ENCODE measurements around the gene FAR2. TPM values are rescaled to one million over a fixed set of nuclear protein-coding genes. Genes with fewer than 3 reads are reported as not detected.

The FAR2 gene
- total and polyA plus RNA-seq, 2 of the 13 experiments (the other 11 are each of a cell fraction or from before 2014, with no cell fraction given), result not detected

- H3K4me3 ChIP-seq (replicated peaks in 1 of 3; ENCODE audit: insufficient read depth in 1 of 3, low read depth in 2 of 3, low read length in 3 of 3), result no peak overlapping the region
- TF ChIP-seq LRRFIP1 (CRISPR knock-in tag; conservative IDR thresholded peaks at IDR 0.05) (no peak), AKNA (CRISPR knock-in tag; IDR thresholded peaks at IDR 0.05; ENCODE audit: borderline replicate concordance) (no peak), SP1 (IDR thresholded peaks at IDR 0.05) (no peak), SP1 (CRISPR knock-in tag; IDR thresholded peaks at IDR 0.05) (no peak), SP5 (CRISPR knock-in tag; IDR thresholded peaks at IDR 0.05; ENCODE audit: borderline replicate concordance, low read depth) (no peak)
These were observed 105.0 kb downstream of the FAR2 start for GRCh38 chr12:29253906-29254625.

More at GRCh38 chr12:29253906-29254625, 105.0 kb downstream of the FAR2 start:
- Histone ChIP-seq H3K9ac (ENCODE audit: insufficient read depth, low read depth, low read length) (no peak overlapping the region), H3K9me3 (ENCODE audit: low read length) (no peaks in the 10 kb centered on the region), H3K27me3 (ENCODE audit: control insufficient read depth in 1 of 2, insufficient read depth in 2 of 2, low read length in 2 of 2) (no peaks in the 10 kb centered on the region), H4K20me1 (ENCODE audit: insufficient read depth, low read length) (no peaks in the 10 kb centered on the region), H3K79me2 (ENCODE audit: insufficient read depth, low read length) (no peaks in the 10 kb centered on the region), H3K36me3 (replicated peaks in 1 of 2; ENCODE audit: control insufficient read depth in 1 of 2, insufficient read depth in 2 of 2, low read length in 2 of 2) (no peaks in the 10 kb centered on the region), H2AFZ (ENCODE audit: low read length) (no peak overlapping the region), H3K27ac (ENCODE audit: extremely low read length, insufficient read depth, low read length) (no peak overlapping the region), H3K4me1 (ENCODE audit: insufficient read depth, low read length) (no peaks in the 10 kb centered on the region), H3K4me2 (ENCODE audit: low read depth, low read length) (no peak overlapping the region)
- ChIA-PET POLR2A (no interaction called here), CTCF (ENCODE audit: low intra/inter-chr PET ratio, low total read pairs) (no interaction called here)
- in situ Hi-C loops (cut with HindIII; ENCODE audit: extremely low pct_ligation_motif_present, low pct_unique_long_range_greater_than_20kb), result no loop called here
- DNase-seq (ENCODE audit: low spot score) (no peak), FAIRE-seq (no peak), ATAC-seq (no peak)
- intact Hi-C loops (cut with micrococcal nuclease; ENCODE audit: unreplicated experiment), result no loop called here
- no TSS peak for BruUV-seq (replicated peaks)
- WGBS (ENCODE audit: low lambda C conversion rate), result 12% methylated on average over 2 of the region's 2 CpGs
